ENCODE results near the gene SMYD2.

The SMYD2 gene

GRCh38 chr1:214330222-214330621 is 49.3 kb downstream of the SMYD2 start:
- Histone ChIP-seq H3K27me3 (ENCODE audit: insufficient read depth, low read length) (no peaks in the 10 kb centered on the region), H3K14ac (ENCODE audit: low read length) (no peak overlapping the region), H3K36me3 (ENCODE audit: control insufficient read depth in 1 of 2, insufficient read depth in 2 of 2, low read length in 2 of 2) (peaks cover 15 to 41% of the 10 kb centered on the region in 2 experiments), H2AFZ (ENCODE audit: insufficient read depth, low read length, poor library complexity) (no peak overlapping the region), H3K4me3 (ENCODE audit: low read depth, low read length) (no peak overlapping the region), H3K27ac (ENCODE audit: low read depth, low read length) (peak overlapping the region; percentile 8), H2BK120ac (ENCODE audit: insufficient read depth, low read length, poor library complexity) (no peak overlapping the region), H4K8ac (ENCODE audit: low read depth, low read length) (no peak overlapping the region), H2BK5ac (ENCODE audit: low read depth, low read length, poor library complexity) (no peak overlapping the region), H2BK12ac (ENCODE audit: low read length) (no peak overlapping the region), H3K9ac (ENCODE audit: low read length) (no peak overlapping the region), H3K79me2 (ENCODE audit: control insufficient read depth, insufficient read depth, low read length, poor library complexity) (no peaks in the 10 kb centered on the region), H3K18ac (ENCODE audit: low read length) (no peak overlapping the region), H3K23ac (ENCODE audit: low read length) (no peak overlapping the region), H3K4ac (ENCODE audit: low read depth, low read length) (no peak overlapping the region), H2AK5ac (ENCODE audit: low read length) (no peak overlapping the region), H3K9me3 (ENCODE audit: insufficient read depth, low read depth, low read length) (no peaks in the 10 kb centered on the region), H3K79me1 (ENCODE audit: low read length) (peaks cover 22% of the 10 kb centered on the region), H4K91ac (ENCODE audit: low read depth, low read length) (no peak overlapping the region), H3K4me2 (ENCODE audit: low read length) (no peak overlapping the region), H3K4me1 (ENCODE audit: control insufficient read depth in 1 of 2, insufficient read depth in 2 of 2, low read length in 2 of 2) (peaks cover 20 to 33% of the 10 kb centered on the region in 2 experiments), H4K12ac (ENCODE audit: low read depth, low read length) (no peak overlapping the region)
- DNase-seq: no peak
- no CpG with 5 or more reads among the region's 3 CpGs for WGBS (ENCODE audit: extremely low coverage, insufficient coverage, insufficient read length)

- Histone ChIP-seq H3K4ac (ENCODE audit: low read depth, low read length) (peak overlapping the region; percentile 28), H3K79me2 (ENCODE audit: control insufficient read depth, insufficient read depth, low read length, poor library complexity) (no peaks in the 10 kb centered on the region)
- no CpG with 5 or more reads among the region's 12 CpGs for WGBS (ENCODE audit: extremely low coverage, insufficient coverage, insufficient read length)
Measured at GRCh38 chr1:214330715-214331114, 49.8 kb downstream of the SMYD2 start.

GRCh38 chr1:214331180-214331579 is 50.2 kb downstream of the SMYD2 start:
- Histone ChIP-seq H3K9me3 (ENCODE audit: insufficient read depth, low read depth, low read length) (no peaks in the 10 kb centered on the region), H3K27ac (ENCODE audit: low read depth, low read length) (peak overlapping the region; percentile 63), H2AFZ (ENCODE audit: insufficient read depth, low read length, poor library complexity) (no peak overlapping the region), H4K91ac (ENCODE audit: low read depth, low read length) (peak overlapping the region; percentile 41), H3K27me3 (ENCODE audit: insufficient read depth, low read length) (no peaks in the 10 kb centered on the region), H3K4ac (ENCODE audit: low read depth, low read length) (peak overlapping the region; percentile 28), H2BK5ac (ENCODE audit: low read depth, low read length, poor library complexity) (peak overlapping the region; percentile 63), H3K79me1 (ENCODE audit: low read length) (peaks cover 22% of the 10 kb centered on the region), H2AK5ac (ENCODE audit: low read length) (no peak overlapping the region), H3K4me1 (ENCODE audit: control insufficient read depth in 1 of 2, insufficient read depth in 2 of 2, low read length in 2 of 2) (peaks cover 20 to 33% of the 10 kb centered on the region in 2 experiments), H4K12ac (ENCODE audit: low read depth, low read length) (no peak overlapping the region), H3K36me3 (ENCODE audit: control insufficient read depth in 1 of 2, insufficient read depth in 2 of 2, low read length in 2 of 2) (peaks cover 15 to 39% of the 10 kb centered on the region in 2 experiments), H2BK120ac (ENCODE audit: insufficient read depth, low read length, poor library complexity) (peak overlapping the region; percentile 8), H3K9ac (ENCODE audit: low read length) (no peak overlapping the region), H4K8ac (ENCODE audit: low read depth, low read length) (no peak overlapping the region), H3K18ac (ENCODE audit: low read length) (peak overlapping the region; percentile 44), H3K14ac (ENCODE audit: low read length) (peak overlapping the region; percentile 33), H3K4me3 (ENCODE audit: low read depth, low read length) (no peak overlapping the region), H3K23ac (ENCODE audit: low read length) (no peak overlapping the region), H2BK12ac (ENCODE audit: low read length) (peak overlapping the region; percentile 74), H3K79me2 (ENCODE audit: control insufficient read depth, insufficient read depth, low read length, poor library complexity) (no peaks in the 10 kb centered on the region), H3K4me2 (ENCODE audit: low read length) (no peak overlapping the region)
- no peak for DNase-seq
- WGBS (ENCODE audit: extremely low coverage, insufficient coverage, insufficient read length): no CpG with 5 or more reads among the region's 1 CpG

More at GRCh38 chr1:214330715-214331114, 49.8 kb downstream of the SMYD2 start:
- Histone ChIP-seq H3K79me1 (ENCODE audit: low read length) (peaks cover 22% of the 10 kb centered on the region), H4K8ac (ENCODE audit: low read depth, low read length) (no peak overlapping the region), H3K14ac (ENCODE audit: low read length) (peak overlapping the region; percentile 62), H3K9me3 (ENCODE audit: insufficient read depth, low read depth, low read length) (no peaks in the 10 kb centered on the region), H4K12ac (ENCODE audit: low read depth, low read length) (no peak overlapping the region), H3K4me1 (ENCODE audit: control insufficient read depth in 1 of 2, insufficient read depth in 2 of 2, low read length in 2 of 2) (peaks cover 20 to 33% of the 10 kb centered on the region in 2 experiments), H2BK12ac (ENCODE audit: low read length) (peak overlapping the region; percentile 74), H3K23ac (ENCODE audit: low read length) (no peak overlapping the region), H3K27me3 (ENCODE audit: insufficient read depth, low read length) (no peaks in the 10 kb centered on the region), H3K27ac (ENCODE audit: low read depth, low read length) (peak overlapping the region; percentile 63), H3K4me2 (ENCODE audit: low read length) (no peak overlapping the region), H4K91ac (ENCODE audit: low read depth, low read length) (peak overlapping the region; percentile 78), H2AFZ (ENCODE audit: insufficient read depth, low read length, poor library complexity) (no peak overlapping the region), H3K4me3 (ENCODE audit: low read depth, low read length) (no peak overlapping the region), H2BK120ac (ENCODE audit: insufficient read depth, low read length, poor library complexity) (peak overlapping the region; percentile 8), H3K36me3 (ENCODE audit: control insufficient read depth in 1 of 2, insufficient read depth in 2 of 2, low read length in 2 of 2) (peaks cover 15 to 39% of the 10 kb centered on the region in 2 experiments), H2AK5ac (ENCODE audit: low read length) (peak overlapping the region; percentile 62), H3K18ac (ENCODE audit: low read length) (peak overlapping the region; percentile 63), H3K9ac (ENCODE audit: low read length) (no peak overlapping the region), H2BK5ac (ENCODE audit: low read depth, low read length, poor library complexity) (peak overlapping the region; percentile 63)
- DNase-seq: no peak

GRCh38 chr1:214331827-214332423 is 51.0 kb downstream of the SMYD2 start:
- peaks cover 20% of the 10 kb centered on the region for H3K79me1 ChIP-seq (ENCODE audit: low read length)
- no CpG with 5 or more reads among the region's 9 CpGs for WGBS (ENCODE audit: extremely low coverage, insufficient coverage, insufficient read length)
- H2AFZ ChIP-seq (ENCODE audit: insufficient read depth, low read length, poor library complexity): no peak overlapping the region
- H3K9ac ChIP-seq (ENCODE audit: low read length): no peak overlapping the region
- H4K12ac ChIP-seq (ENCODE audit: low read depth, low read length): no peak overlapping the region
- H3K27ac ChIP-seq (ENCODE audit: low read depth, low read length): no peak overlapping the region
- no peaks in the 10 kb centered on the region for H3K9me3 ChIP-seq (ENCODE audit: insufficient read depth, low read depth, low read length)
- H2BK120ac ChIP-seq (ENCODE audit: insufficient read depth, low read length, poor library complexity): no peak overlapping the region
- no peak overlapping the region for H2AK5ac ChIP-seq (ENCODE audit: low read length)
- no peak overlapping the region for H4K8ac ChIP-seq (ENCODE audit: low read depth, low read length)
- DNase-seq: peak; percentile 45 to 70
- H3K4ac ChIP-seq (ENCODE audit: low read depth, low read length): no peak overlapping the region
- H3K4me3 ChIP-seq (ENCODE audit: low read depth, low read length): no peak overlapping the region
- H3K14ac ChIP-seq (ENCODE audit: low read length): no peak overlapping the region
- peaks cover 15 to 39% of the 10 kb centered on the region in 2 experiments for H3K36me3 ChIP-seq (ENCODE audit: control insufficient read depth in 1 of 2, insufficient read depth in 2 of 2, low read length in 2 of 2)
- peak overlapping the region; percentile 32 for H3K18ac ChIP-seq (ENCODE audit: low read length)
- no peaks in the 10 kb centered on the region for H3K79me2 ChIP-seq (ENCODE audit: control insufficient read depth, insufficient read depth, low read length, poor library complexity)
- no peak overlapping the region for H3K4me2 ChIP-seq (ENCODE audit: low read length)
- H2BK12ac ChIP-seq (ENCODE audit: low read length): peak overlapping the region; percentile 12
- no peaks in the 10 kb centered on the region for H3K27me3 ChIP-seq (ENCODE audit: insufficient read depth, low read length)
- H4K91ac ChIP-seq (ENCODE audit: low read depth, low read length): no peak overlapping the region
- no peak overlapping the region for H2BK5ac ChIP-seq (ENCODE audit: low read depth, low read length, poor library complexity)
- peaks cover 14 to 26% of the 10 kb centered on the region in 2 experiments for H3K4me1 ChIP-seq (ENCODE audit: control insufficient read depth in 1 of 2, insufficient read depth in 2 of 2, low read length in 2 of 2)
- H3K23ac ChIP-seq (ENCODE audit: low read length): no peak overlapping the region

Measured in trophoblast cell (in vitro differentiated cells and primary cell).